Neuronal stem cell (in vitro differentiated cells): ENCODE data around the gene AGAP1.

ENCODE experiments used
- DNase-seq: peaks from one replicate; pipeline ENCODE4 v3.0.0-alpha.2; 2013; ENCODE audit warnings: low spot score
- H2AFZ ChIP-seq: one replicate; pipeline ENCODE4 v1.6.1; 2013; ENCODE audit warnings: mild to moderate bottlenecking, low read length, inconsistent platforms
- H2AK5ac ChIP-seq: 2 replicates; pipeline ENCODE4 v1.6.1; 2013; ENCODE audit warnings: low read depth, mild to moderate bottlenecking, inconsistent platforms, low read length, moderate library complexity, mixed read lengths
- H2BK120ac ChIP-seq: 2 replicates; pipeline ENCODE4 v1.6.1; 2013; ENCODE audit warnings: low read depth, mild to moderate bottlenecking, inconsistent platforms, low read length, moderate library complexity, mixed read lengths
- H2BK12ac ChIP-seq: one replicate; pipeline ENCODE4 v1.6.1; 2013; ENCODE audit warnings: low read length, inconsistent platforms
- H2BK15ac ChIP-seq: 2 replicates; pipeline ENCODE4 v1.6.1; 2013; ENCODE audit warnings: mild to moderate bottlenecking, low read length, inconsistent platforms, mixed read lengths
- H2BK5ac ChIP-seq: one replicate; pipeline ENCODE4 v1.6.1; 2013; ENCODE audit warnings: inconsistent platforms, mild to moderate bottlenecking, low read length, moderate library complexity
- H3K14ac ChIP-seq: one replicate; pipeline ENCODE4 v1.6.1; 2013; ENCODE audit warnings: low read length, inconsistent platforms
- H3K18ac ChIP-seq: 2 replicates; pipeline ENCODE4 v1.6.1; 2013; ENCODE audit warnings: low read length, inconsistent platforms
- H3K23ac ChIP-seq: 2 replicates; pipeline ENCODE4 v1.6.1; 2013; ENCODE audit warnings: low read depth, mild to moderate bottlenecking, mixed read lengths, low read length, inconsistent platforms; ENCODE audit not compliant: poor library complexity
- H3K27ac ChIP-seq: replicated peaks from 3 replicates; pipeline ENCODE4 v1.5.1; 2013; ENCODE audit warnings: low read length, inconsistent platforms
- H3K27me3 ChIP-seq, 3 experiments: 2 replicates each; pipeline ENCODE4 v1.6.1; 2013; ENCODE audit warnings: low read length in 3 of 3, mild to moderate bottlenecking in 2 of 3, inconsistent platforms in 1 of 3, low read depth in 1 of 3, mixed read lengths in 1 of 3, moderate library complexity in 1 of 3; ENCODE audit not compliant: control insufficient read depth in 3 of 3, insufficient read depth in 3 of 3
- H3K36me3 ChIP-seq, 2 donors: replicated peaks in 1 of 2; 2 replicates each; pipeline ENCODE4 v1.6.1; 2013; ENCODE audit warnings: low read length in 2 of 2; ENCODE audit not compliant: control insufficient read depth in 2 of 2, insufficient read depth in 2 of 2
- H3K4ac ChIP-seq: 2 replicates; pipeline ENCODE4 v1.6.1; 2013; ENCODE audit warnings: inconsistent platforms, mild to moderate bottlenecking, low read length, moderate library complexity
- H3K4me1 ChIP-seq, 2 donors: 1 replicate in 1 of 2; 2 replicates in 1 of 2; pipeline ENCODE4 v1.6.1; 2013; ENCODE audit warnings: low read length in 2 of 2, low read depth in 1 of 2; ENCODE audit not compliant: control insufficient read depth in 2 of 2, insufficient read depth in 1 of 2
- H3K4me2 ChIP-seq: one replicate; pipeline ENCODE4 v1.6.1; 2013; ENCODE audit warnings: mild to moderate bottlenecking, low read length, inconsistent platforms; ENCODE audit not compliant: insufficient read depth, poor library complexity, severe bottlenecking
- H3K4me3 ChIP-seq, 2 donors: 2 replicates each; pipeline ENCODE4 v1.5.1; 2013; ENCODE audit warnings: low read length in 2 of 2, mild to moderate bottlenecking in 2 of 2, inconsistent platforms in 1 of 2, moderate library complexity in 1 of 2
- H3K79me1 ChIP-seq: one replicate; pipeline ENCODE4 v1.6.1; 2013; ENCODE audit warnings: low read depth, mild to moderate bottlenecking, inconsistent platforms, low read length, moderate library complexity
- H3K9ac ChIP-seq: one replicate; pipeline ENCODE4 v1.6.1; 2013; ENCODE audit warnings: mild to moderate bottlenecking, low read depth, low read length, inconsistent platforms; ENCODE audit not compliant: poor library complexity
- H3K9me3 ChIP-seq, 2 donors: replicated peaks in 1 of 2; 2 replicates each; pipeline versions ENCODE3 to v1.6.1; 2013; ENCODE audit warnings: low read length in 2 of 2, mild to moderate bottlenecking in 2 of 2, inconsistent platforms in 1 of 2, low read depth in 1 of 2, mixed read lengths in 1 of 2, moderate library complexity in 1 of 2; ENCODE audit not compliant: control insufficient read depth in 2 of 2, insufficient read depth in 1 of 2
- H4K8ac ChIP-seq: one replicate; pipeline ENCODE4 v1.6.1; 2013; ENCODE audit warnings: low read depth, mild to moderate bottlenecking, inconsistent platforms, low read length, moderate library complexity
- H4K91ac ChIP-seq: one replicate; pipeline ENCODE4 v1.6.1; 2013; ENCODE audit warnings: low read length, low read depth, mild to moderate bottlenecking, inconsistent platforms; ENCODE audit not compliant: poor library complexity
- WGBS, 2 donors: extraction: QIAGEN DNeasy Blood & Tissue Kit; methylation state at CpG; one replicate each; pipeline ENCODE4 v1.1.7; 2013; ENCODE audit warnings: missing lambda C conversion rate in 2 of 2, mixed read lengths in 1 of 2; ENCODE audit not compliant: insufficient read length in 2 of 2, insufficient replicate concordance in 1 of 2; ENCODE audit errors: extremely low coverage in 2 of 2; 5-methylcytosine and 5-hydroxymethylcytosine counted together

Gene AGAP1

DNA sequence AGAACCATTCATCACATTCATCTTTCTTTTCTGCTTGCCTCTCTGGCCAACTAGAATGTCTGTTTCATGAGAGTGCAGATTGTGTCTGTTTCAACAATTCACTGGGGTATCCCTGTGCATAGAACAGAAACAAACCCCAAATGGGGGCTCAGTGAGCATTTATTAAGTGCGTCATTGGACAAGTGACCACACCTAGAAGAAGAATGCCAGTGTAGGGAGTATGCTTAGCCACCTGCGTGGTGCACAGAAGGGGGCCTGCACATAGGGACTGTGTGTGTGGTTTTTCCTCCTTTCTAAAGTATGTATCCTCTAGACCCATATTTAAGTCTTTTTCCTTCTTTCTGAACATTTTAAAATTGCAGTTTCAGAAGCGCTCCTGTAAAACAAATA is 255.9 kb downstream of the AGAP1 start:
- H3K23ac ChIP-seq, result no peak overlapping the region
- no peak overlapping the region for H3K14ac ChIP-seq
- no peak overlapping the region for H4K8ac ChIP-seq
- DNase-seq, result no peak
- H3K9ac ChIP-seq, result no peak overlapping the region
- H2BK12ac ChIP-seq, result no peak overlapping the region
- H3K79me1 ChIP-seq, result peaks cover 4% of the 10 kb centered on the region
- H3K36me3 ChIP-seq, result peaks cover 15 to 84% of the 10 kb centered on the region in 2 donors
- H2BK15ac ChIP-seq, result no peak overlapping the region
- no CpG with 5 or more reads among the region's 3 CpGs for WGBS, 2 donors
- no peaks in the 10 kb centered on the region for H3K9me3 ChIP-seq
- no peak overlapping the region for H2BK5ac ChIP-seq
- peaks cover 8 to 9% of the 10 kb centered on the region in 2 donors for H3K4me1 ChIP-seq
- H4K91ac ChIP-seq, result no peak overlapping the region
- no peak overlapping the region for H3K4me2 ChIP-seq
- no peak overlapping the region for H3K4ac ChIP-seq
- no peak overlapping the region for H3K18ac ChIP-seq
- no peaks in the 10 kb centered on the region for H3K27me3 ChIP-seq
- no peak overlapping the region for H3K4me3 ChIP-seq
- no peak overlapping the region for H3K27ac ChIP-seq
- no peak overlapping the region for H2AFZ ChIP-seq
- no peak overlapping the region for H2AK5ac ChIP-seq
- no peak overlapping the region for H2BK120ac ChIP-seq

DNA sequence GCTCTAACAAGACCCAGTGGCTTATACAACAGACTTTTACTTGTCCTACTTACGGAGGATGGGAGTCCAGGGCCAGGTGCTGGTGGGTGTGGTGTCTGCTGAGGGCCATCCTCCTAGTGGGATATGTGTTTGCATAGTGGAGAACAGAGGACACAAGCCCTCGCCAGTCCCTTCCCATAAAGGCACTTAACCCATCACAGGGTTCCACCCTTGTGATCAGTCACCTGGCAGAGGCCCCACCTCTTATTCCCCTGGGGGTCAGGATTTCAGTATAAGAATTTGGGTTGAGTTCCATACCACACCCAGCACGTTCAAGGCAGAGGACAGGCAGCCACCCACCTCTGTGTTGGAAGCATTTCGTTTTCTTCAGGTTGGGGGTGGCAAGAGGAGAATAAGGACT is 259.0 kb downstream of the AGAP1 start:
- Histone ChIP-seq H2AFZ (no peak overlapping the region), H2BK5ac (no peak overlapping the region), H3K4ac (no peak overlapping the region), H3K27ac (no peak overlapping the region), H2AK5ac (no peak overlapping the region), H3K14ac (no peak overlapping the region), H3K9me3 (no peaks in the 10 kb centered on the region), H3K18ac (no peak overlapping the region), H3K9ac (no peak overlapping the region), H2BK12ac (no peak overlapping the region), H2BK15ac (no peak overlapping the region), H3K36me3 (peaks cover 11 to 72% of the 10 kb centered on the region in 2 donors), H4K8ac (no peak overlapping the region), H3K4me3 (no peak overlapping the region), H3K23ac (no peak overlapping the region), H3K79me1 (no peaks in the 10 kb centered on the region), H3K4me2 (no peak overlapping the region), H3K4me1 (peaks cover 10 to 13% of the 10 kb centered on the region in 2 donors), H2BK120ac (no peak overlapping the region), H4K91ac (no peak overlapping the region), H3K27me3 (peaks cover 0 to 2% (median 0%) of the 10 kb centered on the region in 3 experiments)
- no peak for DNase-seq
- WGBS, 2 donors, result no CpG with 5 or more reads among the region's 4 CpGs

DNA sequence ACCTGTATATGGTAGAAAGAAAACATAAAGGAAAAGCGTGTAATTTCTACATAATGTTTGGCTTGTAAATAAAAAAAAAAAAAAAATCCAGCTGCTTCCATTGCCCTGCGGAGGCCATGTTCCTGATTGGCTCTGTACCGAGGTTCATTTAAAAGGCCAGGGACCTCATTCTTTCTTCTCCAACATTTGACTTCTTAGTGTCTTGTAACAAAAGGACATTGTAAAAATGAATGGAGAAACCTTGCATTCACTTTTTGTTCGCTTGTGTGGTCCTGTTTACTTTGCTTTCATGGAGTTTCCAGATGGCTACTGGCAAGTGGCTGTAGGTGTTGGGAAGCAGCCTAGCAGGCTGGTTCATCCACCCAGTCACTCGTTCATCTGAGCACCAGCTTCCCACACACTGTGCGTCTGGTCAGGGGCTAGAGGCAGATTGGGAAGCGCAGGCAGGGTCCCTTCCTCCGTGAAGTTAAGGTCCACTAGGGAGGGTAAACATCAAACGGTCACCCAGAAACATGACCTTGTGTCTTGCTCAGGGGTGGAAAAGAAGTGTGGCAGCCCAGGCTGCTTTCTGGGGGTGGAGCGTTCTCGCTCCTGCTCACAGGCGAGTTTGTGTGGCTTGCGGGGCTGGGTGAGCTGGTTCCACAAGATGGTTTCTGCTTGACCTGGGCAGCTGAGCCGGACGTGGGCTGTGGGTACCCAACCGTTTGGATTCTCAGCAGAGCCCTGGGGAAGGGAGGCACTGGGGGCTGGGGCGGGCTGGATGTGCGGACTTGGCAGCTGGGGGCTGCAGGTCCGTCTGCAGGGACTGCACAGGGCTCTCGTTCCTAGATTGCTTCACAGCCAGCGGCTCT is 260.7 kb downstream of the AGAP1 start:
- H4K91ac ChIP-seq, result no peak overlapping the region
- no peak overlapping the region for H2BK12ac ChIP-seq
- H2BK120ac ChIP-seq, result no peak overlapping the region
- H4K8ac ChIP-seq, result no peak overlapping the region
- no peak overlapping the region for H2BK5ac ChIP-seq
- peak overlapping the region; percentile 31 for H2AK5ac ChIP-seq
- H3K27ac ChIP-seq, result no peak overlapping the region
- H3K9ac ChIP-seq, result no peak overlapping the region
- H3K79me1 ChIP-seq, result no peaks in the 10 kb centered on the region
- peak overlapping the region; percentile 74 for H3K18ac ChIP-seq
- H3K27me3 ChIP-seq, result peaks cover 0 to 2% (median 0%) of the 10 kb centered on the region in 3 experiments
- H3K4me2 ChIP-seq, result no peak overlapping the region
- no peak overlapping the region for H3K4ac ChIP-seq
- no peaks in the 10 kb centered on the region for H3K9me3 ChIP-seq
- H2AFZ ChIP-seq, result no peak overlapping the region
- H3K4me3 ChIP-seq, result no peak overlapping the region
- no CpG with 5 or more reads among the region's 21 CpGs for whole genome bisulfite sequencing, 2 donors
- peak overlapping the region; percentile 31 for H3K14ac ChIP-seq
- peaks cover 10 to 13% of the 10 kb centered on the region in 2 donors for H3K4me1 ChIP-seq
- H3K36me3 ChIP-seq, result peaks cover 11 to 66% of the 10 kb centered on the region in 2 donors
- H2BK15ac ChIP-seq, result no peak overlapping the region
- DNase-seq, result no peak
- H3K23ac ChIP-seq, result no peak overlapping the region

DNA sequence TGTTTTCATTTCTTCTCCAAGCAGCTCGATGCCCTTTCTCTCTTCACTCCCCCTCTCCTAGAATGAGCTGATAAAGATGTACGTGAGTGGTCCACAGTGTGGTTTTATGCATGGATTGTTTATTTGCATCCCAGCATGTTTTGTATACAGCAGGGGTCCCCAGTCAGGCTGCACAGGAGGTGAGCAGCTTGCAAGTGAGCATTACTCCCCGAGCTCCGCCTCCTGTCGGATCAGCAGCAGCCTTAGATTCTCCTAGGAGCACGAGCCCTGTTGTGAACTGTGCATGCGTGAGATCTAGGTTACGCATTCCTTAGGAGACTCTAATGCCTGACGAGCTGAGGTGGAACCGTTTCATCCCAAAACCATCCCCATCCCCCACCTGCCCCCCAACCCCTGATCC is 262.6 kb downstream of the AGAP1 start:
- Histone ChIP-seq H3K36me3 (peaks cover 3 to 59% of the 10 kb centered on the region in 2 donors), H3K23ac (no peak overlapping the region), H2AK5ac (no peak overlapping the region), H3K14ac (no peak overlapping the region), H4K8ac (no peak overlapping the region), H2BK120ac (no peak overlapping the region), H3K27me3 (peaks cover 0 to 2% (median 0%) of the 10 kb centered on the region in 3 experiments), H2BK5ac (no peak overlapping the region), H3K9ac (no peak overlapping the region), H2BK12ac (no peak overlapping the region), H4K91ac (no peak overlapping the region), H3K27ac (no peak overlapping the region), H3K18ac (no peak overlapping the region), H3K4me1 (peaks cover 10 to 13% of the 10 kb centered on the region in 2 donors), H3K9me3 (no peaks in the 10 kb centered on the region), H2AFZ (no peak overlapping the region), H3K79me1 (no peaks in the 10 kb centered on the region), H2BK15ac (no peak overlapping the region), H3K4me2 (no peak overlapping the region), H3K4me3 (no peak overlapping the region), H3K4ac (no peak overlapping the region)
- no peak for DNase-seq
- WGBS, 2 donors, result no CpG with 5 or more reads among the region's 10 CpGs
